ENCODE measurements around the gene SLC26A11.

- TF ChIP-seq CTCF (IDR thresholded peaks at IDR 0.05): no peak
- TF ChIP-seq POLR2A (IDR thresholded peaks at IDR 0.05): no peak
Observed at GRCh38 chr17:80233202-80233601, 13.0 kb downstream of the SLC26A11 start.
